Left kidney (tissue), 2 donors: Measurements from ENCODE around the gene OLA1. TPM values are rescaled to one million over a fixed set of nuclear protein-coding genes. Genes with fewer than 3 reads are reported as not detected.

ENCODE experiments used
- DNase-seq: peaks from one replicate; pipeline ENCODE4 v3.0.0-alpha.2; 2013
- polyA plus RNA-seq: library from polyadenylated mRNA; unstranded; fragments of 120-200 nt; gene quantifications from one replicate; pipeline ENCODE4 v1.2.1, GENCODE V29; 2013; ENCODE audit not compliant: insufficient read length

OLA1 gene
- polyA plus RNA-seq, 1 donor, result 159 TPM

DNA sequence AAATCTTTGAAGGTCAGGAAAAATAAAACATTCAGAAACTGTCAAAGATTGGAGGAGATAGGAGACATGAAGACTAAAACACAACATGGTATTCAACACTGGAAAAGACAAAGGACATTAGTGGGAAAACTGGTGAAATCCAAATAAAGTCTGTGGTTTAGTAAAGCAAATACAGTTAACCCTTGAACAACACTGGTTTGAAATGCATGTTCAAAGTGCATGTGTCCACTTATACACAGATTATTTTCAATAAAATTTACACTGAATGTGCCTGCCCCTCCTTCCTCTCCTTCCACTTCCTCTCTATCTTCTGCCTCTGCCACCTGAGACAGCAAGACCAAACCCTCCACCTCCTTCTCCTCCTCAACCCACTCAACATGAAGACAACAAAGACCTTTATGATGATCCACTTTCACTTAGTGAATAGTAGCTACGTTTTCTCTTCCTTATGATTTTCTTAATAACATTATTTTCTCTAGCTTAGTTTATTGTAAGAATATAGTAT is 14.5 kb downstream of the OLA1 start:
- DNase-seq, result no peak

GRCh38 chr2:174227748-174228147 is 20.6 kb downstream of the OLA1 start:
- DNase-seq, result no peak

DNA sequence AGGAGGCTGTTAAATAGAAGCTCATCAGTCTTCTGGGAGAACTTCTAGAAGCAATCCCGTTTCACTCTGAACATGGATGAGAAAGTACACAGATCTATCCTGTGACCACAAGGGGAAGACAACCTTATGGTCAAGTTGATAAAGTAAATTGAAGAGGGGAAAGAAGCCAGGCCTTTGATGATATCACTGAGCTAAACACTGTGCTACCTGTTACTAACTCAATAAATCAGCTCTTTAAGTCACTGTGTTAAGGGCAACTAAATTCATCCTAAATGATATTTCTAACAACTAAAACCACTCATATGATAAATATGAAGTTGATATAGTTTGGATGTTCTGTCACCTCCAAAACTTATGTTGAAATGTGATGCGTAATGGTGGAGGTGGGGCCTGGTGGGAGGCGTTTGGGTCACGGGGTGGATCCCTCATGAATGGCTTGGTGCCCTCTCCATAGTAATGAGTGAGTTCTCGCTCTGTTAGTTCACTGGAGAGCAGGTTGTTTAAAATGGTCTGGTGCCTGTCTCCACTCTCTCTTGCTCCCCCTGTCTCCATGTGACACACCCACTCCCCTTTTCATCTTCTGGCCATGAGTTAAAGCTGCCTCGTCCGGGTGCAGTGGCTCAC is 23.6 kb downstream of the OLA1 start:
- no peak for DNase-seq

- no peak for DNase-seq
These were observed 24.2 kb downstream of the OLA1 start for GRCh38 chr2:174224125-174224524.

GRCh38 chr2:174223388-174223787 is 24.9 kb downstream of the OLA1 start:
- DNase-seq, result no peak

DNA sequence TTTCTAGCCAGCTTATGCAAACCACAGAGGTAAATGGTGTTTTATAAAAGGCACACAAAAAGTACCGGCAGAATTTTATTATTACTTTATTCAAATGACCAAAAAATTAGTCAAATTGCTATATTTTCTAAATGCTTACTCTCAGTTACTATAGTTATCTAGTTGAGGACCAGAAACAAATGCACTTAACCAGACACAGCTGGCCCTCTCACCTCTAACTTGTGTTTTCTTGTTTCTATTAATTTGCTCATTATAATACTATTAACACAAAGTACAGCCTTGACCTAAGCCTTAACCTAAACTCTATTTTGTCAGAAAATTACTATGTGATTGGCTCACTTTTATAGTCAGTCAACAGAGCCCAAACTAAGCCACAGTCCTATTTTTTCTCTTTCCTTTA is 26.2 kb downstream of the OLA1 start:
- DNase-seq, result no peak

DNA sequence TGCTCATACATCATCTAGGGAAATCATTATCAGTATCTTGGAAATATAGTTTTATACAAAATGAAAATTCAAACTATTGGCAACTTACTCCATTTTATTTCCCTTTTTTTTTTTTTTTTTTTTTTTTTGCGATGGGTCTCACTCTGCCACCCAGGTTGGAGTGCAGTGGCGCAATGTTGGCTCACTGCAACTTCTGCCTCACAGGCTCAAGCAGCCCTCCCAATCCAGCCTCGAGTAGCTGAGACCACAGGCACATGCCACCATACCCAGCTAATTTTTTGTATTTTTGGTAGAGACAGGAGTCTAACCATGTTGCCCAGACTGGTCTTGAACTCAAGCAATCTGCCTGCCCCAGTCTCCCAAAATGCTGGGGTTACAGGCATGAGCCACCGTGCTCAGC is 29.0 kb downstream of the OLA1 start:
- no peak for DNase-seq

- no peak for DNase-seq
These were observed 29.6 kb downstream of the OLA1 start for GRCh38 chr2:174218773-174219172.

DNA sequence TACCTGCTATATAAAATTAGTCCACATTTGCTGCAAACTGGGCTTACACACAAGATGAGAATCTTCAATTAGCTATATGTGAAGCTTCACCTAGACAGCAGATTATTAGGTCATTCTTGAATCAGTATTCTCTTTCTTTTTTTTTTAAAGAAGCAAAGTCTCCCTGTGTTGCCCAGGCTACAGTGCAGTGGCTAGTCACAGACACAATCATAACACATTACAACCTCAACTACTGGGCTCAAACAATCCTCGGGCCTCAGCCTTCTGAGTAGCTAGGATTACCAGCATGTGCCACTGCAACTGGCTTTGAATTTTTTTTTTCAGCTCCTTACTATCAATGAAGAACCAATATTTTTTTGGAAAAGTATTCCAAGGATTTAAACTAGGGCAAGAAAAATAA is 30.5 kb downstream of the OLA1 start:
- no peak for DNase-seq

- no peak for DNase-seq
These were observed 36.4 kb downstream of the OLA1 start for GRCh38 chr2:174211954-174212353.

DNA sequence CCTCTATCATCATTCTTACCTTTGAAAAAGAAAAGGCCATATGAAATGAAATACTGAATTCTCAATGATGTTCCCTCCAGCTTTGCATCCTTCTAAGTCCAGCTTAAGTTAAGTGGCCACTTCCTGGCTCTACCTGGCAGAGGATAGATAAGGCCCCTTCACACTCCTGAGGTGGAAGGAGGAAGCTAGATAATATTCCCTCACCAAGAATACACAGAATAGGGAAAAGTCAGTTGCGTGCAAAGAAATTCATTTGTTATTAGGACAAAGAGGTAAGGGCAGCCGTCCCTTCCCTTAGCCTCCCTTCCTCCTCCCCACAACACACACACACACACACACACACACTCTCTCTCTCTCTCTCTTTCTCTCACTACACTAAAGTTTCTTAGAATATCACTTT is 37.5 kb downstream of the OLA1 start:
- no peak for DNase-seq

DNA sequence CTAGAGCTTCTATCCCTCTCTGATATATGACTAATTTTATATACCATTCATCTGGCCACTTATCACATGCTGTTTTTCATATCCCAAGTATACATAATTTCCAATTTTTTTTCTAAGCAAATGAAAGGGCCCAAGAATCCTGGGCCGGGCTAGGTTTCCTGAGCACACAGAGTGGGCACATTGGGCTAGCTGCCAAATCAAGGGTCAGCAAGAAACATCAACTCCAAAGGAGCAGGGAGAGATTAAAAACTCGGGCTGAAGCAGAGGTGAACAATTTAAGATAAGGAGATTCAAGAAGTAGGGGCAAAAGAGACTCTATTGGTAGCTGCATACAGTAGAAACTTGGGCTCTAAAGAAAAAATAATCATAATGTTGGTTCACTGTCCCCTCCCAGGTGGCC is 39.0 kb downstream of the OLA1 start:
- no peak for DNase-seq

DNA sequence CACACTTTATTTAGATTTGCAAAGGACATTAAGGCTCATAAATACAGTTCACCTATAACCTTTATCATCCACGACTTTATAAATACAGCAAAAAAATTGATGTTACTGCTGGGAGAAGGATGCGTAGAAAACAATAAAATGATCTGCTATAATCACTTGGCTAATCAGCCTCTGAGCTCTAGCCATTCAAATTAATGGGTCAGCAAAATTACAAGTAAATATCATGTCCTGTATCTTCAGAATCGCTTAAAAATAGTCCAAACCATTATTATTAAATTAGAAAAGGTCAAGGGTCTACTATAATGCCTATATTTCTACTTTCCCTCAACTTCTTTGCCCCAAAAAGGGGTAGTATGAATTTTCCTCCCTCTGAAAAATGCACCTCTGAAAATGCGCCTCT is 40.3 kb downstream of the OLA1 start:
- DNase-seq, result no peak

DNA sequence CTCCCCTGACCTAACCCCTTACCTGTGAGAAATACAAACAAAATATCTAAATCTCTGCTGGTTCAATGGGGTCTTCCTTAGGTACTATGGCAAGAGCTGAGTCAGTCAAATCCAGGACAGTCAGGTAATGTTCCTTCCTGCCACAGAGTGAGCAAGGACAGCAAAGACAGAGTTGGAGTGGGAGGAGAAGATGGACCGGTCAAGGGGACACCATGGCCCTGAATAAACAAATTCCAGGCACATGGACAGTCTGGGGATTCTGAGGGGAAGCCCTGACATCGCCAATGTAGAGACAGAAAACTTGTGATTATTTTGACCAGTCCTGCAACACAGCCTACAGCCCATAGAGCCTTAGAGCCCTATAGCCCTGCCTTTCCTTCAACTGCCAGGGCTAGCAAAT is 42.8 kb downstream of the OLA1 start:
- DNase-seq, result no peak

GRCh38 chr2:174202188-174202587 is 46.1 kb downstream of the OLA1 start:
- no peak for DNase-seq

DNA sequence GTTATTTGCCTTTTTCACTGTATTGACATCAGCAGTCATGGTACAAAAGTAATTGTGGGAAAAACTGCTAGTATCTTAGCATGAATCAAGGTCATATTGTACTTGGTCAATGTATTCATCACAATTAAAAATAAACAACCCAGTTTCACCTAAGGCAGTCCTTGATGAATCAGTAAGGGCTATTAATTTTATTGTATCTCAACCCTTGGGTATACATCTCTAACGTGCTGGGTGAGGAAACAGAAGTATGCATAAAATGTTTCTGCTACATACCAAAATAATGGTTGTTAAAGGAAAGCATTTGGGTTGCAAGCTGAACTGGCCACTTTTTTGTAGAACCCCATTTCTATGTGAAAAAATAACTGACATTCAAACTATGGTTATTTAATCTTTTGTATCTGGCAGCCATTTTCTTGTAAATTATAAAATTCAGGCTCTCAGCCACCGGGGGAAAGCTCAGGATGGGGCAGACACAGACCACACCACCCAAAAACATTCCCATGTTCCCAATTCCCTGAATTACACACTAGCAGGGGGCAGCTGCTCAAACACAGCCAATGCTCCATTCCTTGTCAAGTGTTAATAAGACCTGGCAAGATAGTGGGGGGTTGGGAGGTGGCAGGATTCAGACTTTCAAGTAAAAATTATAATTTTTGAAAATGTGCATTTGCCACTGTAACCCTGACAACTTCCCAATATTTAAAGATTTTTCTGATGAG is 49.3 kb downstream of the OLA1 start:
- DNase-seq, result no peak

DNA sequence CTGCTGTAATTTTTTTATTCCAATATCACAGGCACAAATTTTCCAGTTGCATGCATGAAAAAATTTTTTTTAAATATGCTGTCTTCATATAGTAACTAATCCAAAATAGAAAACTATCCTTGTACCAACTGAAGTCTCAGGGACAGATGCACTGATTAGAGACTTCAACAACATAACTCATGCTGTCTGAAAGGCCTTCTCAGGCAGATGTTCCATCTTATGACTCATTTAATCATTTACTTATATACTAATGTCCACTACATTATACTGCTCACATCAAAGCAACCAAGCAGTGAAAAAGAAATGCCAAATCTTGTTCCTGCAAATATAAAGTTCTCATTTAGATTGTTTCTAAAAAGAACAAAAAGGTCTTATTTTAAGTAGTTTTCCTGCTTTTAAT is 53.1 kb downstream of the OLA1 start:
- no peak for DNase-seq

GRCh38 chr2:174193737-174194136 is 54.6 kb downstream of the OLA1 start:
- no peak for DNase-seq

GRCh38 chr2:174192664-174193063 is 55.7 kb downstream of the OLA1 start:
- DNase-seq, result no peak

DNA sequence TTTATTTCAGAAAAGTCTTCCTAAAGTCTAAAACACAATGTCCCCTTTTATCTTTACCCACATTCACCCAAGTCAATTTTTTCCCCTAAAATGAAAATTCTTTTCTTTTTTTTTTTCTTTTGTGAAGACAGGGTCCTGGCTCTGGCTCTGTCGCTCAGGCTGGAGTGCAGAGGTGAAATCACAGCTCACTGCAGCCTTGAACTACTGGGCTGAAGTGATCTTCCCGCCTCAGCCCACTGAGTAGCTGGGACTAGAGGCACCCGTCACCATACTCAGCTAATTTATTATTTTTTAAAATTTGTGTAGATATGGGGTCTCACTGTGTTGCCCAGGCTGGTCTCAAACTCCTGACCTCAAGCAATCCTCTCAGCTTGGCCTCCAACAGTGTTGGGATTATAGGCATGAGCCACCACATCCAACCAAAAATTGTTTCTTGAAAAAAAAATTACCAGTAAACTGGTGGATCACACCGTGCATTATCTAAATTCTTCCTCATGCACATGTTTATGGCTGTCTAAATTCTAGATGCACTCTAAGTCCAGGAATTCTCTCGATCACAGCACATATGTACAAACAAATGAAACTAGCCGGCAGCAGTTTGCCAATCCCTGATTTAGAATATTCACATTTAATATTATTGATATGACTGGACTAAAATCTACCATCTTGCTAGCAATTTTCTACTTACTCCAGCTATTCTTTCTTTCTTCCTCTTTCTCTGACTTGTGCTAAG is 56.8 kb downstream of the OLA1 start:
- no peak for DNase-seq

DNA sequence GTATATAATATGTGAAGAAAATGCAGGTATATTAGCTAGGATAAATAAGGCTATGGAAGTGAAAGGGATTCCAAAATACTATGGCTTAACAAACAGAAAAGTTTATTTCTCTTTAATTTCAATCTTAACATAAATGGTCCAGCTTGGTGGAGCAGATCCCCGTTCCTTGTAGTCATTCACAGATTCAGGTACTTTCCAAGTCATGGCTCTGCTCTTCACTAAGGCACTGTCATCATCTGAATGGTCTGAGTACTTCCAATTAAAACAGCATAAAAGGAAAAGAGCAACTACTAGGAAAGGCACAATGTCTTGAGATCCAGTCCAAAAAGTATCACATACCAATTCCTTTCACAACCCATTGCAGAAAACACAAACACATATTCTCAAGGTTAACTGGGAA is 63.4 kb downstream of the OLA1 start:
- no peak for DNase-seq

DNA sequence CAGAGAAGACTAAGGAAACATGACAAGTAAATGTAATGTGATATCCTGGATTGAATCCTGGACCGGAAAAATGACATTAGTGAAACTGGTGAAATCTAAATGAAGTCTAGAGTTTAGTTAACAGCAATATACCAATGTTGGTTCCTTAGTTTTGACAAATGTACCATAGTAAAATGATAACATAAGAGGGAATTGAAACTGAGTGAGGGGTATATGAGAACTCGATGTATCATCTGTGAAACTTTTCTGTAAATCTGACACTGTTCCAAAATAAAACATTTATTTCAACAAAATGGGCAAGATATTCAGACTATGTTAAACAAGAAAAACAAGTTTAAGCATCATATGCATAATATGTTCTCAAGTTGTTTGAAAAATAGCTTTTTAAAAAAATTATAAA is 63.8 kb downstream of the OLA1 start:
- no peak for DNase-seq

DNA sequence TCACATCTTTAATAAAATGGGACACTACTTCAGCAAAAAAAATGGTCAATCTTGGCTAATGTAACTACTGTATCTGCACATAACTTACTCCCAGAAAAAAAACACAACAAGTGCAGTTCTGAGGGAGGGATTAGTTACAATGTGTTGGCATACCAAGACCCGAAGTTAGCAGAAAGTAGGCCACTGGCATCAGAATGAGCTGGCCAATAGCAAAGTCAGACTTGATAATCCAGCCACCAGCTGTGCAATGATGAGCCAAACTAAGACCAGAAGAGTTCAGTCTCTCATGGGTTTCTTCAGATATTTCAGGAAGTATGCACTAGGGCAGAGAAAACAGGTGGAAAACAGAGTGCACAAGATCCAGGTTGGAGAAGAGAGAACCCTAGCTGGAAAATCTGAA is 65.3 kb downstream of the OLA1 start:
- DNase-seq, result no peak
